ENCODE data around the gene BICC1.
A peak's percentile ranks its signal among the peaks of the same experiment; 100 is the strongest.

The BICC1 gene

GRCh38 chr10:58513188-58514110, 777 bp downstream of the BICC1 start:
- Histone ChIP-seq H3K36me3 (ENCODE audit: insufficient read depth) (no peaks in the 10 kb centered on the region), H2AFZ (ENCODE audit: low read depth) (peak overlapping the region; percentile 72; the same call in 1 of the 2 replicates), H3K27ac (no peak overlapping the region), H3K9ac (no peak overlapping the region), H3K4me1 (ENCODE audit: low read depth, poor library complexity, severe bottlenecking) (no peaks in the 10 kb centered on the region), H3K27me3 (ENCODE audit: insufficient read depth, low read depth) (no peaks in the 10 kb centered on the region), H3K4me2 (peak overlapping the region; percentile 34), H3K4me3 (IDR thresholded peaks at IDR 0.05; ENCODE audit: insufficient read depth, low read depth, low read length) (no peak overlapping the region), H3K79me2 (ENCODE audit: insufficient read depth, low read depth) (no peaks in the 10 kb centered on the region), H4K20me1 (ENCODE audit: insufficient read depth) (no peaks in the 10 kb centered on the region)
- TF ChIP-seq, protein P1, sequence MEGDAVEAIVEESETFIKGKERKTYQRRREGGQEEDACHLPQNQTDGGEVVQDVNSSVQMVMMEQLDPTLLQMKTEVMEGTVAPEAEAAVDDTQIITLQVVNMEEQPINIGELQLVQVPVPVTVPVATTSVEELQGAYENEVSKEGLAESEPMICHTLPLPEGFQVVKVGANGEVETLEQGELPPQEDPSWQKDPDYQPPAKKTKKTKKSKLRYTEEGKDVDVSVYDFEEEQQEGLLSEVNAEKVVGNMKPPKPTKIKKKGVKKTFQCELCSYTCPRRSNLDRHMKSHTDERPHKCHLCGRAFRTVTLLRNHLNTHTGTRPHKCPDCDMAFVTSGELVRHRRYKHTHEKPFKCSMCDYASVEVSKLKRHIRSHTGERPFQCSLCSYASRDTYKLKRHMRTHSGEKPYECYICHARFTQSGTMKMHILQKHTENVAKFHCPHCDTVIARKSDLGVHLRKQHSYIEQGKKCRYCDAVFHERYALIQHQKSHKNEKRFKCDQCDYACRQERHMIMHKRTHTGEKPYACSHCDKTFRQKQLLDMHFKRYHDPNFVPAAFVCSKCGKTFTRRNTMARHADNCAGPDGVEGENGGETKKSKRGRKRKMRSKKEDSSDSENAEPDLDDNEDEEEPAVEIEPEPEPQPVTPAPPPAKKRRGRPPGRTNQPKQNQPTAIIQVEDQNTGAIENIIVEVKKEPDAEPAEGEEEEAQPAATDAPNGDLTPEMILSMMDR (conservative IDR thresholded peaks at IDR 0.05; ENCODE audit: low read depth, low read length), result no peak

DNA sequence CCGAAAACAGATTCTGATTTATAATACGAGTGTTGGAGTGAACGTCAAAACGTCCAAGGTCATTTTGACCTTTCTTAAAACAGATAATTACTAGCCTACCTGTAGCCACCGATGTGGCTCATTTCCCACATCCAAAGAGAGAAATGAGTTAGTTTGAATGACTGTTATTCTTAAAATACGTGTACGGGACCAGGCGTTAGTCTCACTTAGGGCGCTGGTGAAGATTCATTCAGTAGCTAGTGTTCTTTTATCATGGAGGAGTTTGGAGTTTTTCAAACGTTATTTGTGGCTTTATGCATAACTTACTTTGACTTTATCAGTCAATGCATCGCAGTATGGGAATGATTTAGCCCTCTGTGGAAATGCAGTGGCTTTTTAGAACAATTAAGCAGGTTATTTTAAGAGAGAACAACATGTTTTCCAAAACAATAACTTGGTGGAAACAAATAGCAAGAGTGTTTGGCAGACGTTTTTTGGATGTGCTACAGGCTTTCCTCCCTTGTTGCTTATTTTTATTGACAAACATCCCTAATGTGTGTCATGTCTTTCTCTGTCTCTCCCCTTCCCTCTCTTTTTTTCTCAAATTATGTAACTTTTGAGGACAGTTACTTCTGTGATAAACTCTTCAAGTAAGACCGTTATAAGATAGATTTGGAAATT, 1.6 kb downstream of the BICC1 start:
- Histone ChIP-seq H3K4me2 (peak overlapping the region; percentile 34; the same call in 1 of the 2 replicates), H3K36me3 (ENCODE audit: insufficient read depth) (no peaks in the 10 kb centered on the region), H3K4me3 (IDR thresholded peaks at IDR 0.05; ENCODE audit: insufficient read depth, low read depth, low read length) (no peak overlapping the region), H3K27ac (no peak overlapping the region), H4K20me1 (ENCODE audit: insufficient read depth) (no peaks in the 10 kb centered on the region), H3K79me2 (ENCODE audit: insufficient read depth, low read depth) (no peaks in the 10 kb centered on the region), H2AFZ (ENCODE audit: low read depth) (no peak overlapping the region), H3K4me1 (ENCODE audit: low read depth, poor library complexity, severe bottlenecking) (no peaks in the 10 kb centered on the region), H3K27me3 (ENCODE audit: insufficient read depth, low read depth) (no peaks in the 10 kb centered on the region), H3K9ac (no peak overlapping the region)
- TF ChIP-seq, protein P1 (conservative IDR thresholded peaks at IDR 0.05; ENCODE audit: low read depth, low read length), result no peak

- Histone ChIP-seq H3K4me1 (ENCODE audit: low read depth, poor library complexity, severe bottlenecking) (no peaks in the 10 kb centered on the region), H3K4me2 (no peak overlapping the region), H2AFZ (ENCODE audit: low read depth) (no peak overlapping the region), H3K4me3 (IDR thresholded peaks at IDR 0.05; ENCODE audit: insufficient read depth, low read depth, low read length) (no peak overlapping the region), H3K79me2 (ENCODE audit: insufficient read depth, low read depth) (no peaks in the 10 kb centered on the region), H3K36me3 (ENCODE audit: insufficient read depth) (no peaks in the 10 kb centered on the region), H3K27ac (no peak overlapping the region), H3K27me3 (ENCODE audit: insufficient read depth, low read depth) (no peaks in the 10 kb centered on the region), H3K9ac (no peak overlapping the region), H4K20me1 (ENCODE audit: insufficient read depth) (no peaks in the 10 kb centered on the region)
- TF ChIP-seq, protein P1 (conservative IDR thresholded peaks at IDR 0.05; ENCODE audit: low read depth, low read length), result no peak
Observed at GRCh38 chr10:58515291-58515941, 2.7 kb downstream of the BICC1 start.

GRCh38 chr10:58516119-58516518, 3.4 kb downstream of the BICC1 start:
- no peak overlapping the region for H3K27ac ChIP-seq

More at GRCh38 chr10:58516119-58516518, 3.4 kb downstream of the BICC1 start:
- Histone ChIP-seq H3K36me3 (ENCODE audit: insufficient read depth) (no peaks in the 10 kb centered on the region), H3K4me3 (IDR thresholded peaks at IDR 0.05; ENCODE audit: insufficient read depth, low read depth, low read length) (no peak overlapping the region), H2AFZ (ENCODE audit: low read depth) (no peak overlapping the region), H4K20me1 (ENCODE audit: insufficient read depth) (no peaks in the 10 kb centered on the region), H3K4me2 (no peak overlapping the region), H3K27me3 (ENCODE audit: insufficient read depth, low read depth) (no peaks in the 10 kb centered on the region), H3K79me2 (ENCODE audit: insufficient read depth, low read depth) (no peaks in the 10 kb centered on the region), H3K4me1 (ENCODE audit: low read depth, poor library complexity, severe bottlenecking) (no peaks in the 10 kb centered on the region), H3K9ac (no peak overlapping the region)
- TF ChIP-seq, protein P1 (conservative IDR thresholded peaks at IDR 0.05; ENCODE audit: low read depth, low read length), result no peak

All from KMS-11 (cell line).